HepG2 (cell line): ENCODE data around the gene RSPH4A. TPM values are rescaled to one million over a fixed set of nuclear protein-coding genes. Genes with fewer than 3 reads are reported as not detected.

Experiments
- HIVEP1 ChIP-seq: sonication (generic); formaldehyde crosslinking; IDR thresholded peaks from 2 replicates; pipeline ENCODE4 v1.4.0; 2020; ENCODE audit warnings: mild to moderate bottlenecking, missing genetic modification reagents
- KAT2B ChIP-seq: fragments of 150-350 bp; IDR thresholded peaks from 2 replicates; pipeline ENCODE4 v1.6.1; 2014; ENCODE audit warnings: low read depth, low read length, borderline replicate concordance
- NFE2 ChIP-seq: sonication (generic); formaldehyde crosslinking; IDR thresholded peaks from 2 replicates; pipeline ENCODE4 v1.4.0; 2020; ENCODE audit warnings: missing genetic modification reagents
- PRMT3 ChIP-seq: sonication (generic); formaldehyde crosslinking; IDR thresholded peaks from 2 replicates; pipeline ENCODE4 v1.8.1; 2022; ENCODE audit warnings: low read depth, mild to moderate bottlenecking, moderate library complexity, missing genetic modification reagents, borderline replicate concordance
- REL ChIP-seq: sonication (generic); formaldehyde crosslinking; conservative IDR thresholded peaks from 2 replicates; pipeline ENCODE4 v1.8.0; 2022; ENCODE audit warnings: mild to moderate bottlenecking, missing genetic modification reagents, moderate library complexity
- SALL2 ChIP-seq: sonication (generic); formaldehyde crosslinking; IDR thresholded peaks from 2 replicates; pipeline ENCODE4 v1.8.1; 2023; ENCODE audit warnings: mild to moderate bottlenecking, missing genetic modification reagents, inconsistent platforms
- SNRNP70 ChIP-seq: fragments of 200-400 bp; formaldehyde crosslinking; IDR thresholded peaks from 2 replicates; pipeline ENCODE4 v1.6.1; 2017; ENCODE audit warnings: mild to moderate bottlenecking, low read depth, low read length, moderate library complexity
- ZKSCAN5 ChIP-seq: sonication (generic); formaldehyde crosslinking; IDR thresholded peaks from 2 replicates; pipeline ENCODE4 v1.5.1; 2020; ENCODE audit warnings: mild to moderate bottlenecking, missing genetic modification reagents
- ZNF207 ChIP-seq: fragments of 450-650 bp; IDR thresholded peaks from 2 replicates; pipeline ENCODE4 v1.6.1; 2016; ENCODE audit warnings: antibody characterized with exemption, borderline replicate concordance
- ZNF709 ChIP-seq: sonication (generic); formaldehyde crosslinking; IDR thresholded peaks from 2 replicates; pipeline ENCODE4 v1.5.0; 2020; ENCODE audit warnings: mild to moderate bottlenecking, missing genetic modification reagents
- ZNF768 ChIP-seq: sonication (generic); formaldehyde crosslinking; IDR thresholded peaks from 2 replicates; pipeline ENCODE4 v1.4.0; 2020; ENCODE audit warnings: missing genetic modification reagents
- polyA plus RNA-seq, 8 experiments: library from polyadenylated mRNA; depleted of rRNA in 3 of 8; stranded (reverse) in 7 of 8; unstranded in 1 of 8; fragments of >200 nt; fragmentation: Illumina TruSeq in 4 of 8; extraction: Trizol in 4 of 8; gene quantifications; 2 replicates each; pipeline versions ENCODE4 v1.2.1 to v1.2.3, GENCODE V29; 2011 to 2016; ENCODE audit warnings: low read depth in 4 of 8, missing spikeins in 1 of 8, mixed read lengths in 1 of 8; ENCODE audit not compliant: insufficient read depth in 1 of 8
- total RNA-seq, 5 experiments: library from RNA; depleted of rRNA; stranded (reverse); fragments of >200 nt; fragmentation: Illumina TruSeq; extraction: Trizol; gene quantifications; 2 replicates each; pipeline ENCODE4 v1.2.3, GENCODE V29; 2016; ENCODE audit warnings: low read depth in 1 of 5
- TF ChIP-seq, protein P1 (sequence below): sonication (generic); formaldehyde crosslinking; IDR thresholded peaks from 2 replicates; pipeline ENCODE4 v1.5.0; 2020; ENCODE audit warnings: missing genetic modification reagents
- TF ChIP-seq, protein P2 (sequence below): sonication (generic); formaldehyde crosslinking; conservative IDR thresholded peaks from 2 replicates; pipeline ENCODE4 v1.8.0; 2022; ENCODE audit warnings: mild to moderate bottlenecking, moderate library complexity, missing genetic modification reagents
- TF ChIP-seq, protein P3 (sequence below): sonication (generic); formaldehyde crosslinking; conservative IDR thresholded peaks from 2 replicates; pipeline ENCODE4 v1.4.0; 2020; ENCODE audit warnings: mild to moderate bottlenecking, missing genetic modification reagents, moderate library complexity
- TF ChIP-seq, protein P4 (sequence below): sonication (generic); formaldehyde crosslinking; IDR thresholded peaks from 2 replicates; pipeline ENCODE4 v1.8.1; 2022; ENCODE audit warnings: low read depth, mild to moderate bottlenecking, missing genetic modification reagents

The RSPH4A gene
- total and polyA plus RNA-seq, 2 of the 13 experiments (the other 11 are each of a cell fraction or from before 2014, with no cell fraction given): 0.24 to 0.40 TPM

DNA sequence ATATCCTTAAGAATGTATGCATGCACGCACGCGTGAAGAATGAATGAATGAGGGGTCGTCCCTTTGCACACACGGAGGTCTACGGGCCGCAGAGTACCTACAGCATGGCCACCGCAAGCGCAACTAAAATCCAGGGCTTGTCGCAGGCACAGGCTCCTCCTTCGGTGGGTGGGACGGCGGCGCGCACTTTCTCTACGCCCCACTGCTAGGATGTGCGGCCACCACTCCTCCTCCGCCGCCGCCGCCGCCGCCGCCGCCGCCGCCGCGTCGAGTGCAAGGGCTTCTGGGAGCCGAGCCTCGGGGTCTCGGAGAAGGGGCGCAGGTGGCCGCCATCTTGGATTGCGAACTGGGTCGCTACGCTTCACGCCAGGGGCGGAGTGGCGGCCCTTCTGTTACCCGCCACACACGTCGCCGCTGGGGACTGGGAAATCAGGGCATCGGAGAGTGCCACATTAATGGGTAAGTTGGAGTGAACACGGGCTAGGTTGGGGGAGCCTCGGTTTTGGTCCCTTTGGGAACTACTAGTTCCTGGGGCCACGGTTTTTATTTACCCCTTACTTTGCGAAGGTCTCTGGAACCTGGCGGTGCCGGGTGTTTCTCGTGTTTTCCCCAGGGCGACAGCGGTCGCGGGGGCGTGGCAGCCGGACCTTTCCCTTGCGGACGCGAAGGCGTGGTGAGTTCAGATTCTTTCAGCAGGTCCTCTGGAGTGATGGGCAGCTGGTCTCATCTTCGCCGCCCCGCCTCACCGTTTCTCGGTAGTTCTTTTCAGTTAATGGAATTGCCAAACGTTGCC, 64.8 kb downstream of the RSPH4A start, which contains the start of gene KPNA5 (continued):
- TF ChIP-seq KAT2B: no peak
- TF ChIP-seq HIVEP1: peak; percentile 80
- TF ChIP-seq, protein P1, sequence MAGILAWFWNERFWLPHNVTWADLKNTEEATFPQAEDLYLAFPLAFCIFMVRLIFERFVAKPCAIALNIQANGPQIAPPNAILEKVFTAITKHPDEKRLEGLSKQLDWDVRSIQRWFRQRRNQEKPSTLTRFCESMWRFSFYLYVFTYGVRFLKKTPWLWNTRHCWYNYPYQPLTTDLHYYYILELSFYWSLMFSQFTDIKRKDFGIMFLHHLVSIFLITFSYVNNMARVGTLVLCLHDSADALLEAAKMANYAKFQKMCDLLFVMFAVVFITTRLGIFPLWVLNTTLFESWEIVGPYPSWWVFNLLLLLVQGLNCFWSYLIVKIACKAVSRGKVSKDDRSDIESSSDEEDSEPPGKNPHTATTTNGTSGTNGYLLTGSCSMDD (CRISPR knock-in tag): no peak
- TF ChIP-seq, protein P2, sequence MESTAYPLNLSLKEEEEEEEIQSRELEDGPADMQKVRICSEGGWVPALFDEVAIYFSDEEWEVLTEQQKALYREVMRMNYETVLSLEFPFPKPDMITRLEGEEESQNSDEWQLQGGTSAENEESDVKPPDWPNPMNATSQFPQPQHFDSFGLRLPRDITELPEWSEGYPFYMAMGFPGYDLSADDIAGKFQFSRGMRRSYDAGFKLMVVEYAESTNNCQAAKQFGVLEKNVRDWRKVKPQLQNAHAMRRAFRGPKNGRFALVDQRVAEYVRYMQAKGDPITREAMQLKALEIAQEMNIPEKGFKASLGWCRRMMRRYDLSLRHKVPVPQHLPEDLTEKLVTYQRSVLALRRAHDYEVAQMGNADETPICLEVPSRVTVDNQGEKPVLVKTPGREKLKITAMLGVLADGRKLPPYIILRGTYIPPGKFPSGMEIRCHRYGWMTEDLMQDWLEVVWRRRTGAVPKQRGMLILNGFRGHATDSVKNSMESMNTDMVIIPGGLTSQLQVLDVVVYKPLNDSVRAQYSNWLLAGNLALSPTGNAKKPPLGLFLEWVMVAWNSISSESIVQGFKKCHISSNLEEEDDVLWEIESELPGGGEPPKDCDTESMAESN: peak; percentile 93
- TF ChIP-seq SALL2 (CRISPR knock-in tag): no peak; the same call in 1 of the 2 replicates
- no peak for TF ChIP-seq ZNF207
- TF ChIP-seq REL (CRISPR knock-in tag): 0 out of 2 replicates have a peak, but pooled peaks have one; percentile 16
- TF ChIP-seq ZNF768 (CRISPR knock-in tag): peak; percentile 63; the same call in 1 of the 2 replicates
- no peak for TF ChIP-seq NFE2 (CRISPR knock-in tag)
- peak; percentile 97 for TF ChIP-seq ZNF709 (CRISPR knock-in tag)
- no peak for TF ChIP-seq SNRNP70
- TF ChIP-seq, protein P3, sequence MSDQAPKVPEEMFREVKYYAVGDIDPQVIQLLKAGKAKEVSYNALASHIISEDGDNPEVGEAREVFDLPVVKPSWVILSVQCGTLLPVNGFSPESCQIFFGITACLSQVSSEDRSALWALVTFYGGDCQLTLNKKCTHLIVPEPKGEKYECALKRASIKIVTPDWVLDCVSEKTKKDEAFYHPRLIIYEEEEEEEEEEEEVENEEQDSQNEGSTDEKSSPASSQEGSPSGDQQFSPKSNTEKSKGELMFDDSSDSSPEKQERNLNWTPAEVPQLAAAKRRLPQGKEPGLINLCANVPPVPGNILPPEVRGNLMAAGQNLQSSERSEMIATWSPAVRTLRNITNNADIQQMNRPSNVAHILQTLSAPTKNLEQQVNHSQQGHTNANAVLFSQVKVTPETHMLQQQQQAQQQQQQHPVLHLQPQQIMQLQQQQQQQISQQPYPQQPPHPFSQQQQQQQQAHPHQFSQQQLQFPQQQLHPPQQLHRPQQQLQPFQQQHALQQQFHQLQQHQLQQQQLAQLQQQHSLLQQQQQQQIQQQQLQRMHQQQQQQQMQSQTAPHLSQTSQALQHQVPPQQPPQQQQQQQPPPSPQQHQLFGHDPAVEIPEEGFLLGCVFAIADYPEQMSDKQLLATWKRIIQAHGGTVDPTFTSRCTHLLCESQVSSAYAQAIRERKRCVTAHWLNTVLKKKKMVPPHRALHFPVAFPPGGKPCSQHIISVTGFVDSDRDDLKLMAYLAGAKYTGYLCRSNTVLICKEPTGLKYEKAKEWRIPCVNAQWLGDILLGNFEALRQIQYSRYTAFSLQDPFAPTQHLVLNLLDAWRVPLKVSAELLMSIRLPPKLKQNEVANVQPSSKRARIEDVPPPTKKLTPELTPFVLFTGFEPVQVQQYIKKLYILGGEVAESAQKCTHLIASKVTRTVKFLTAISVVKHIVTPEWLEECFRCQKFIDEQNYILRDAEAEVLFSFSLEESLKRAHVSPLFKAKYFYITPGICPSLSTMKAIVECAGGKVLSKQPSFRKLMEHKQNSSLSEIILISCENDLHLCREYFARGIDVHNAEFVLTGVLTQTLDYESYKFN (CRISPR knock-in tag): peak; percentile 64
- no peak for TF ChIP-seq ZKSCAN5 (CRISPR knock-in tag)
- peak; percentile 59; the same call in 1 of the 2 replicates for TF ChIP-seq PRMT3 (CRISPR knock-in tag)
- TF ChIP-seq, protein P4, sequence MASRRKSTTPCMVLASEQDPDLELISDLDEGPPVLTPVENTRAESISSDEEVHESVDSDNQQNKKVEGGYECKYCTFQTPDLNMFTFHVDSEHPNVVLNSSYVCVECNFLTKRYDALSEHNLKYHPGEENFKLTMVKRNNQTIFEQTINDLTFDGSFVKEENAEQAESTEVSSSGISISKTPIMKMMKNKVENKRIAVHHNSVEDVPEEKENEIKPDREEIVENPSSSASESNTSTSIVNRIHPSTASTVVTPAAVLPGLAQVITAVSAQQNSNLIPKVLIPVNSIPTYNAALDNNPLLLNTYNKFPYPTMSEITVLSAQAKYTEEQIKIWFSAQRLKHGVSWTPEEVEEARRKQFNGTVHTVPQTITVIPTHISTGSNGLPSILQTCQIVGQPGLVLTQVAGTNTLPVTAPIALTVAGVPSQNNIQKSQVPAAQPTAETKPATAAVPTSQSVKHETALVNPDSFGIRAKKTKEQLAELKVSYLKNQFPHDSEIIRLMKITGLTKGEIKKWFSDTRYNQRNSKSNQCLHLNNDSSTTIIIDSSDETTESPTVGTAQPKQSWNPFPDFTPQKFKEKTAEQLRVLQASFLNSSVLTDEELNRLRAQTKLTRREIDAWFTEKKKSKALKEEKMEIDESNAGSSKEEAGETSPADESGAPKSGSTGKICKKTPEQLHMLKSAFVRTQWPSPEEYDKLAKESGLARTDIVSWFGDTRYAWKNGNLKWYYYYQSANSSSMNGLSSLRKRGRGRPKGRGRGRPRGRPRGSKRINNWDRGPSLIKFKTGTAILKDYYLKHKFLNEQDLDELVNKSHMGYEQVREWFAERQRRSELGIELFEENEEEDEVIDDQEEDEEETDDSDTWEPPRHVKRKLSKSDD (CRISPR knock-in tag): peak; percentile 99
